GM23248 (cell line): ENCODE measurements around the gene ARL1. TPM values are rescaled to one million over a fixed set of nuclear protein-coding genes. Genes with fewer than 3 reads are reported as not detected.

Experiments
- DNase-seq: peaks from one replicate; pipeline ENCODE4 v3.0.0-alpha.2; 2015
- H2AFZ ChIP-seq: fragments of 200-600 bp; sonication (generic); 2 replicates; pipeline ENCODE4 v1.6.1; 2016; ENCODE audit warnings: antibody characterized with exemption
- H3F3A ChIP-seq: fragments of 200-600 bp; sonication (generic); 2 replicates; pipeline ENCODE4 v1.6.1; 2016; ENCODE audit warnings: mild to moderate bottlenecking, antibody characterized with exemption, mixed run types; ENCODE audit not compliant: insufficient read depth
- H3K27ac ChIP-seq: fragments of 200-600 bp; sonication (generic); 2 replicates; pipeline ENCODE4 v1.5.1; 2016; ENCODE audit warnings: mild to moderate bottlenecking
- H3K27me3 ChIP-seq: fragments of 200-600 bp; sonication (generic); replicated peaks from 2 replicates; pipeline ENCODE4 v1.6.1; 2016; ENCODE audit warnings: mild to moderate bottlenecking; ENCODE audit not compliant: insufficient read depth
- H3K36me3 ChIP-seq: fragments of 200-600 bp; sonication (generic); 2 replicates; pipeline ENCODE4 v1.6.1; 2016; ENCODE audit warnings: low read depth, mild to moderate bottlenecking
- H3K4me1 ChIP-seq: fragments of 200-600 bp; sonication (generic); 2 replicates; pipeline ENCODE4 v1.6.1; 2016; ENCODE audit warnings: mild to moderate bottlenecking; ENCODE audit not compliant: insufficient read depth
- H3K4me2 ChIP-seq: fragments of 200-600 bp; sonication (generic); one replicate; pipeline ENCODE4 v1.6.1; 2016; ENCODE audit warnings: mild to moderate bottlenecking; ENCODE audit not compliant: unreplicated experiment
- H3K4me3 ChIP-seq: fragments of 200-600 bp; sonication (generic); 2 replicates; pipeline ENCODE4 v1.5.1; 2016; ENCODE audit warnings: mild to moderate bottlenecking
- H3K79me2 ChIP-seq: fragments of 200-600 bp; sonication (generic); 2 replicates; pipeline ENCODE4 v1.6.1; 2016; ENCODE audit warnings: mild to moderate bottlenecking; ENCODE audit not compliant: insufficient read depth
- H3K9ac ChIP-seq: fragments of 200-600 bp; sonication (generic); 2 replicates; pipeline ENCODE4 v1.6.1; 2016; ENCODE audit warnings: mild to moderate bottlenecking
- H3K9me2 ChIP-seq: fragments of 200-600 bp; sonication (generic); 2 replicates; pipeline ENCODE4 v1.6.1; 2016; ENCODE audit warnings: mixed run types, mild to moderate bottlenecking, moderate library complexity; ENCODE audit not compliant: insufficient read depth
- H3K9me3 ChIP-seq: fragments of 200-600 bp; sonication (generic); one replicate; pipeline ENCODE4 v1.6.1; 2017; ENCODE audit warnings: low read depth
- H4K20me1 ChIP-seq: fragments of 200-600 bp; sonication (generic); 2 replicates; pipeline ENCODE4 v1.6.0; 2016; ENCODE audit not compliant: insufficient read depth
- EZH2 ChIP-seq: fragments of 200-600 bp; sonication (generic); IDR thresholded peaks from 2 replicates; pipeline ENCODE4 v1.6.1; 2018; ENCODE audit warnings: antibody characterized with exemption, mild to moderate bottlenecking; ENCODE audit not compliant: insufficient read depth, poor library complexity, severe bottlenecking
- EZH2phosphoT487 ChIP-seq: fragments of 200-600 bp; sonication (generic); IDR thresholded peaks from 2 replicates; pipeline ENCODE4 v1.6.1; 2018; ENCODE audit warnings: antibody characterized with exemption, moderate library complexity, mild to moderate bottlenecking, low read depth; ENCODE audit not compliant: insufficient read depth
- WGBS, 2 experiments: methylation state at CpG; one replicate each; pipeline ENCODE4 v1.1.6; 2015 to 2017; ENCODE audit warnings: low lambda C conversion rate in 2 of 2, low coverage in 1 of 2; ENCODE audit errors: missing lambda C conversion rate in 2 of 2; 5-methylcytosine and 5-hydroxymethylcytosine counted together
- in situ Hi-C: fragments of 300-500 bp; cut with MboI; formaldehyde crosslinking; loops from 2 replicates; pipeline ENCODE4 v1.15.0; 2020
- polyA plus RNA-seq: library from polyadenylated mRNA; unstranded; fragments of >200 nt; fragmentation: Nextera tagmentation; extraction: Ambion mirVana; gene quantifications from 2 replicates; pipeline ENCODE4 v1.2.1, GENCODE V29; 2016
- total RNA-seq: library from RNA; depleted of rRNA; stranded (reverse); fragments of >200 nt; shearing (Covaris generic); gene quantifications from 2 replicates; pipeline ENCODE4 v1.2.3, GENCODE V29; 2014; rRNA removed

Gene ARL1
- total RNA-seq (80.2 and 92.6 TPM in 2 replicates), polyA plus RNA-seq (140 and 150 TPM in 2 replicates)

GRCh38 chr12:101407436-101408345 is at the start of gene ARL1:
ARL1 (minus strand) TSS chr12:101407772; CDS start chr12:101407645, 127 bp downstream.
- WGBS, 2 experiments: 1% methylated on average over 70 to 71 of the region's 71 CpGs

GRCh38 chr12:101455685-101456084 is 48.1 kb upstream of the ARL1 start:
- 52 to 62% methylated on average over 4 of the region's 4 CpGs for WGBS, 2 experiments
- H2AFZ ChIP-seq: no peak overlapping the region

More at GRCh38 chr12:101407436-101408345, at the start of gene ARL1:
- Histone ChIP-seq H3K27me3 (no peaks in the 10 kb centered on the region), H3F3A (peaks cover 3% of the 10 kb centered on the region; the same call in 1 of the 2 replicates), H2AFZ (peak within 1 kb of the TSS; percentile 90), H3K4me2 (peak within 1 kb of the TSS; percentile 93), H3K4me1 (peaks cover 11% of the 10 kb centered on the region), H3K4me3 (peak within 1 kb of the TSS; percentile 89), H3K36me3 (no peaks in the 10 kb centered on the region), H3K9me3 (no peaks in the 10 kb centered on the region), H3K9ac (peak within 1 kb of the TSS; percentile 98), H3K79me2 (peaks cover 54% of the 10 kb centered on the region), H3K9me2 (no peaks in the 10 kb centered on the region), H3K27ac (peak within 1 kb of the TSS; percentile 96), H4K20me1 (no peaks in the 10 kb centered on the region)
- in situ Hi-C loops: no loop called here
- DNase-seq: peak; percentile 97
- TF ChIP-seq EZH2 (no peak), EZH2phosphoT487 (no peak)

GRCh38 chr12:101441461-101442224 is 34.1 kb upstream of the ARL1 start:
- Histone ChIP-seq H4K20me1 (no peaks in the 10 kb centered on the region), H3K4me2 (no peak overlapping the region), H3K9me3 (no peaks in the 10 kb centered on the region), H3K79me2 (no peaks in the 10 kb centered on the region), H3K4me3 (no peak overlapping the region), H2AFZ (no peak overlapping the region), H3K27me3 (no peaks in the 10 kb centered on the region), H3K9ac (no peak overlapping the region), H3K27ac (no peak overlapping the region), H3K4me1 (no peaks in the 10 kb centered on the region), H3F3A (no peaks in the 10 kb centered on the region), H3K9me2 (no peaks in the 10 kb centered on the region), H3K36me3 (no peaks in the 10 kb centered on the region)
- no peak for DNase-seq
- TF ChIP-seq EZH2 (no peak), EZH2phosphoT487 (no peak)
- in situ Hi-C loops: no loop called here

More at GRCh38 chr12:101455685-101456084, 48.1 kb upstream of the ARL1 start:
- no peaks in the 10 kb centered on the region for H3F3A ChIP-seq
- H3K36me3 ChIP-seq: no peaks in the 10 kb centered on the region
- no peak overlapping the region for H3K4me2 ChIP-seq
- no peak overlapping the region for H3K4me3 ChIP-seq
- H4K20me1 ChIP-seq: no peaks in the 10 kb centered on the region
- H3K79me2 ChIP-seq: no peaks in the 10 kb centered on the region
- in situ Hi-C loops: no loop called here
- no peaks in the 10 kb centered on the region for H3K4me1 ChIP-seq
- no peak overlapping the region for H3K27ac ChIP-seq
- no peak overlapping the region for H3K9ac ChIP-seq
- H3K9me3 ChIP-seq: no peaks in the 10 kb centered on the region
- TF ChIP-seq EZH2phosphoT487: no peak
- no peak for TF ChIP-seq EZH2
- no peaks in the 10 kb centered on the region for H3K27me3 ChIP-seq
- H3K9me2 ChIP-seq: no peaks in the 10 kb centered on the region
- no peak for DNase-seq

- Histone ChIP-seq H2AFZ (no peak overlapping the region), H3K9me2 (no peaks in the 10 kb centered on the region), H4K20me1 (no peaks in the 10 kb centered on the region), H3K9ac (no peak overlapping the region), H3K27ac (no peak overlapping the region), H3K4me3 (no peak overlapping the region), H3K27me3 (no peaks in the 10 kb centered on the region), H3K36me3 (no peaks in the 10 kb centered on the region), H3K79me2 (no peaks in the 10 kb centered on the region), H3K4me1 (no peaks in the 10 kb centered on the region), H3F3A (no peaks in the 10 kb centered on the region), H3K4me2 (no peak overlapping the region), H3K9me3 (no peaks in the 10 kb centered on the region)
- no peak for DNase-seq
- WGBS, 2 experiments: 41 to 43% methylated on average over 5 of the region's 5 CpGs
- TF ChIP-seq EZH2: no peak
- no peak for TF ChIP-seq EZH2phosphoT487
- in situ Hi-C loops: no loop called here
These were observed 31.7 kb upstream of the ARL1 start for GRCh38 chr12:101439236-101439635.
